CD4-positive, alpha-beta T cell treated with Interferon alpha-2 for 1 hour (primary cell): Measurements from ENCODE around the gene ENGASE.

Experiments
- DNase-seq, 2 donors: peaks; one replicate each; pipeline ENCODE4 v3.0.0-alpha.2; 2020 to 2022

Gene ENGASE

GRCh38 chr17:79116575-79117368 is 42.1 kb downstream of the ENGASE start:
- DNase-seq = no peak

- no peak for DNase-seq
Measured at GRCh38 chr17:79117905-79118487, 43.4 kb downstream of the ENGASE start.

- DNase-seq = no peak
Measured at GRCh38 chr17:79118924-79119323, 44.3 kb downstream of the ENGASE start.

GRCh38 chr17:79120259-79120658 is 45.6 kb downstream of the ENGASE start:
- DNase-seq = no peak

- DNase-seq = no peak
Measured at GRCh38 chr17:79123988-79124387, 49.4 kb downstream of the ENGASE start.

- DNase-seq = no peak
Measured at GRCh38 chr17:79124513-79125209, 50.0 kb downstream of the ENGASE start.

- DNase-seq = no peak
Measured at GRCh38 chr17:79125503-79125902, 50.9 kb downstream of the ENGASE start.

GRCh38 chr17:79126139-79126538 is 51.5 kb downstream of the ENGASE start:
- DNase-seq = no peak

- DNase-seq = no peak
Measured at GRCh38 chr17:79127534-79128135, 53.0 kb downstream of the ENGASE start.

- no peak for DNase-seq
Measured at GRCh38 chr17:79129523-79129922, 54.9 kb downstream of the ENGASE start.

- DNase-seq = no peak
Measured at GRCh38 chr17:79130536-79131273, 56.1 kb downstream of the ENGASE start.

GRCh38 chr17:79131274-79131635 is 56.6 kb downstream of the ENGASE start:
- no peak for DNase-seq

GRCh38 chr17:79131701-79132100 is 57.1 kb downstream of the ENGASE start:
- no peak for DNase-seq

GRCh38 chr17:79132271-79133064 is 57.8 kb downstream of the ENGASE start:
- DNase-seq = no peak

- no peak for DNase-seq
Measured at GRCh38 chr17:79133214-79133613, 58.6 kb downstream of the ENGASE start.

GRCh38 chr17:79133985-79134384 is 59.4 kb downstream of the ENGASE start:
- DNase-seq = no peak

- no peak for DNase-seq
Measured at GRCh38 chr17:79135011-79135410, 60.4 kb downstream of the ENGASE start.

GRCh38 chr17:79135628-79136405 is 61.2 kb downstream of the ENGASE start:
- DNase-seq = no peak
